RPMI8226 (cell line): Measurements from ENCODE around the gene RHBDF2.

Source experiments
- DNase-seq: peaks from one replicate; pipeline ENCODE4 v3.0.0-alpha.2; 2015

The RHBDF2 gene

DNA sequence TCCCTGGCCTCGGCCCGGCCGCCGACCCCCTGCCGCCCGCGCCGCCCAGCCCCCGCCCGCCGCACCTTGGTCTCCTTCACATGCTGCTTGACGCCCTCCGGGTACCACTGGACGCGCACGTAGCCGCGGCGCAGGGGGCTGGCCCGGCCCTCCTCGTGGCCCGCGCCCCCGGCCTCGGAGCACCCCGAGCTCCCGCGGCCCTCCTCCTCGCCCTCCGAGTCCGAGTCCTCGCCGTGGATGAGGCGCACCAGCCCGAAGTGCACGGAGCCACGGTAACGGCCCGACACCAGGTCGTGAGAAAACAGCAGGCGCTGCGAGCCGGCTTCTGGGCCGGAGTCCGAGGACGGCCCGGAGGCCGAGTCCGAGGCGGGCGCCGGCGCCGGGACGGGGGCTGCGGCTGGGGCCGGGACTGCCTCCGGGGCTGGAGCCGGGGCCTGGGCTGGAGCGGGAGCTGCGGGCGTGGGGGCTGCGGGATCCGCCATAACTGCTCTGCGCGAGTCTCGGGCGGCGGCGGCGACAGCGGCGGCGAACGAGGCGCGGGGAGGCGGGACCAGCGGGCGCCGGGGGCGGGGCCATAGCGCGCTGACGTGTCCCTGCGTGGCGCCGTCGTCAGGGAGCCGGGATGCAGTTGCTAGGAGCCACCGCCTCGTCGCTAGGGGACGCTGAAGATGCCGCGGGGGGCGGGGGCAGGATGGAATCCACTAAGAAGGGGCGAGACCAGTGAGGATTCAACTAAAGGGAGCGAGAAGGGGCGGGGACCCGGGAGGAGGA lies 48.4 kb downstream of the RHBDF2 start, which contains the start of gene UBE2O:
UBE2O (minus strand) TSS at position 493 of the 771 bp plus-strand sequence; CDS start at position 482, 11 bp downstream.
- DNase-seq = peak; percentile 93

GRCh38 chr17:76452127-76452659 lies 49.0 kb downstream of the RHBDF2 start:
- DNase-seq = peak; percentile 28

DNA sequence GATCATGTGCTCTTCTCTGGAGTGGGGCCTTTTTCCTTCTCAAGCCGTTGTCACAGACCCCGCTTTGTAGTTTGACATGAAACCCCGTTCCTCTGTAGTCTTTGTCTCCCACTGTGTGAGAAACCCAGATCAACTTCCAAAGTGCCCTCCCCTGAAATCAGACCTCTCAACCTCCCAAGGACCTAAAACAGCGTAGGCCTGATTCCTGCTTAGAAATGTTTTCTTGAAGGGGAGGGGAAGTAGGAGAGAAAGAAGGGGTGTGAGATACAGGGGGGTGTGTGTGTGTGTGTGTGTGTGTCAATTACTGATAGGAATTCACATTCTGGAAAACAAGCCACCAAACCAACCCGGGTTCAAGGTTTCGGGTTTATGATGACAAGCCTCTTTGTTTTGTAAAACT lies 49.7 kb downstream of the RHBDF2 start:
- no peak for DNase-seq

DNA sequence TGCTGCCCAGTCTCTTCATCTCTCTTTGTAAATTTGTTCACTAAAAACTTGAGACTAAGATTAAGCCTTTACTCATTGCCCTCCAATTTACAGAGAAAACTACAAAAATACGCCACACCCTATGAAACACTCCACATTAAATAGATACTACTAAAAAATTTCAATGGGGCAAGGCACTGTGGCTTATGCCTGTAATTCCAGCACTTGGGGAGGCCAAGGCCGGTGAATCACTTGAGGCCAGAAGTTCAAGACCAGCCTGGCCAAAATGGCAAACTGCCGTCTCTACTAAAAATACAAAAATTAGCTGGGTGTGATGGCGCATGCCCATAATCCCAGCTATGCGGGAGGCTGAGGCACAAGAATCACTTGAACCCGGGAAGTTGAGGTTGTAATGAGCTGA lies 52.1 kb downstream of the RHBDF2 start:
- no peak for DNase-seq

DNA sequence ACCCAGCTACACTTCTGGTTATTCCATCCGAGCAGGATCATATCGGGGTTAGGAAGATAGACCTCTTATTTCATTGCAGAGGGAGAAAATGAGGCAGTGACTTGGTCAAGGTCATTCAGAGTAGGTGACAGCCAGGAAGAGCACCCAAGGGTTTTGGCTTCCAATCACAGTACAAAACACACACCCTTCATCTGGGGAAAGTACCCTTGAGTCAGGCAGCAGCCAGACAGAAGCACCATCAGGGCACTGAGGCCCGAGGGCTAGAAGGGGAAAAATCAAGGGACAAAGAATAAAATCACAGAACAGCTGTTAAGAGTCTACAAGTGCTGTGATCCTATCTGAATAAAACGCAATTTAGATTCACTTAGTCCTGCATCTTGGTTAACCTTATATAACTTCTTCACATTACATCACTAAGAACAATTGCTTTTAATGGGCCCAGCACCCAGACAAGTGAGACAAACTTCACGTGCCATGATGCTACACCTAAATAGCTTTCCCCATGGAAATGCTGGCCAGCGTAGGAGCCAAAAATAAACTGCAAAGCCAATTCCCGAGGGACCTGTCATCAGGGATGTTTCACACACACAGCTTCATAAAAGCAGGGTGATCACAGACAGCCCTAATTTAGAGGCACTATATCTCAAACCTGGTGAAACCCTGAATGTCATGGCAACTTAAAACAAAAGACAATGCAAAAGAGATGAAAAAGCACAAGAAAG lies 53.1 kb downstream of the RHBDF2 start:
- DNase-seq = no peak

- no peak for DNase-seq
Observed at GRCh38 chr17:76446449-76447231, 54.6 kb downstream of the RHBDF2 start.

DNA sequence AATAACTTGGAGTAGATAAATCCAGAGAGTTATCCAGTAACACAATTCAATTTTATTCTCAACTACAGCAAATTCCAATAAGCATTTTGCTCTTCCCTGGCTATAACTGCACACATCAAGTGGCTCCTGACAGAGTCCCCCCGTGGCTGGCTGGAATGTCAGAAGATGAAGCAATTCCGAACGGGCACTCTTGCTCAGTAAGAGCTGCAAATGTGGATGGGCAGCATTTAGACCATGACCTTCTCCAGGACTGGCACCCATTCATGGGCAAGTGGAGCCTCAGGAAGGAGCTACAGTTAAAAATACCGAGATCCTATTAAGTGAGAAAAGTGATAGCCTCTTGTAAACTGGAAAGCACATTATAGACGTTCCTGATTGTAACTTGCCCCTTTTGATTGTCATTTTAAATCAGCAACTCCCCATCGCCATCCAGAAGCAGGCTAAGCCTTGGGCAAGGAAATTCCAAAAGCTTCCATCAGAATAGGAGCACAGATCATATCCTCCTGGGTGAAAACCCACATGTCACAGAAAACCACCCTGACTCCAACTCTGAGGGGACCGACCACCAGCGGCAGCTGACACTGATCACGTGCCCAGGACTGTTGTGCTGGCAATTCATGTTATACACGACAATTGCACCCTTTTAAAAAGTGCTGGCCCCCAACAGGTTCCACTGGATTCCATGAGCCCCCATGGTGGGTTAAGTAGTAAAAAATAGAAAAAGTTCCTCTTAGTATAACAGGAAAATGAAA lies 55.4 kb downstream of the RHBDF2 start:
- DNase-seq = no peak

DNA sequence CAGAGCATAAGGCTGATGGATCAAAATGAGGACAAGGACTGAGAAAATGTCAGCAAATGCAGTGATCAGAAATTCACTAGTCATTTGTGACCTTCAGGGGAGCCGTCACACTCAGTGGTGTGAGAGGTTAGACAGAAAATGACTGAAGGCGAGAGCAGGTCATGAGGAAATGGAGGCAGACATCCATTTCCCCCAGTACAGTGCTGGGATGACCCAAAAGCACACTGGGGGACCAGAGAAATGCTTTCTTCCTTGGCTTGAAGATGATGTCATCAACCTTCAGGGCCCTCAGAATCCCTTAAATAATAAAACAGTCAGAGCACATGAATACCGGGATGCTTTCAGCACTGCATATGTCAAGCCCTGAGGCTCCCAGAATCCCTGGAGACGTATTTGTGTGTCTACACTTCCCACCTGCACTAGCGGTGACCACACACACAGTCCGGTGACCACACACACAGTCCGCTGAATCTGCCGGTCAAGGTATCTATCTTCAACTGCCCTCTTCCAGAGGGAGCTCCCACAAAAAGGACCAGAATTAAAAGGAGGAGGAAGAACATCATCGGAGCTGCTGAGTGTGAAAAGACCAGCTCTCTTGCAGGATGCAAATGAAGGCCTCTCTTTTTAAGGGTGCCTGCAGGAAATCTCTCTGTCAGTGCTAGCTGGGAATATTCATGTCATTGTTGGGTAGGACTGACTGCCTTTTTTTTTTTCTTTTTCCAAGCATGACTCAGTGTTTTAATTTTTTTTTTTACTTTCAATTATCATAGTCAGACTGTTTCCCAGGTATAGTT lies 56.5 kb downstream of the RHBDF2 start:
- no peak for DNase-seq

DNA sequence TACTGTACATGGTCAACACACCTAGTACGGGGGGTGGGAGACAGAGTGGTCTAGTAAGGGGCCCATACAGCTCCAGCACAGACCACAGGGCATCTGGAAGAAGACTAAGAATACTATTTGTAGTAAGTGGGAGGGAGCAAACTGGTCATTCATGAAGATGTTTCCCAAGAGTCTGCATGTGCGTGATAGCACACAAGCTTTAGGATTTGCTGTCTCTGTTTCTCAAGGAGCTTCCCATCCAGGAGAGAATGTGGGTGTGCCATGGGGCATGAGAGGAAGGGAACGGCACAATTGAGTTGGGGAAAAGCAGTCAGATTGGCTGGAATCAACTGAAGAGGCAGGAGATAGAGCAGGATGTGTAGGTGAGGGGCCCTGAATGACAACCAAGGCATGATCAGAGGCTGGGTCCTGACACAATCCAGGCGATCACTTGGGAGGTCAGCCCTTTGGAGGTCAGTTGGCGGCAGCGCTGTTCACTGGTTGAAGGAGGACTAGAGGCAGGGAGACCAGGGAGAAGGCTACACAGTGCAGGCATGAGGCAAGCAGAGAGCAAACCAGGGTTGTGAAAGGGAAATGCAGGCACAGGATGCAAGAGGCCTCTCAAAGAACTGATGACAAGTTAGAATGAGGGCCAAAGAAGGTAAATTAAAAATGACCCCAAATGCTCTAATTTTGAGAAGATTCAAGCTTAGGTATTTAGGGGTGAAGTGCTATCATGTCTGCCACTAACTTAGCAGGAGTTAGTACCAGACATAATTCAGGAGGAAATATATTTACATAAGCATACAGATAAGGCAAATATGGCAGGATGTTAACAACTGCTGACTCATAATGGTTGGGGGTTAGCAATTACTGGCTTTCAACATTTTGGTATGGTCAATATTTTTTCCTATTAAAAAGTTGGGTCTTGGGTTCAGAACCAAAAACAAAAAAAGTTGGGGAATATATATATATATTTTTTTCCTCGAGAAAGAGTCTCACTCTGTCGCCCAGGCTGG lies 58.6 kb downstream of the RHBDF2 start:
- DNase-seq = no peak

GRCh38 chr17:76441686-76442340 lies 59.4 kb downstream of the RHBDF2 start:
- DNase-seq = no peak

- DNase-seq = no peak
Observed at GRCh38 chr17:76440751-76441362, 60.4 kb downstream of the RHBDF2 start.

- no peak for DNase-seq
Observed at GRCh38 chr17:76439314-76439928, 61.8 kb downstream of the RHBDF2 start.

GRCh38 chr17:76438906-76439305 lies 62.3 kb downstream of the RHBDF2 start:
- no peak for DNase-seq

- DNase-seq = no peak
Observed at GRCh38 chr17:76437467-76438402, 63.5 kb downstream of the RHBDF2 start.

GRCh38 chr17:76435751-76436150 lies 65.5 kb downstream of the RHBDF2 start:
- no peak for DNase-seq

GRCh38 chr17:76434870-76435269 lies 66.4 kb downstream of the RHBDF2 start:
- DNase-seq = no peak

DNA sequence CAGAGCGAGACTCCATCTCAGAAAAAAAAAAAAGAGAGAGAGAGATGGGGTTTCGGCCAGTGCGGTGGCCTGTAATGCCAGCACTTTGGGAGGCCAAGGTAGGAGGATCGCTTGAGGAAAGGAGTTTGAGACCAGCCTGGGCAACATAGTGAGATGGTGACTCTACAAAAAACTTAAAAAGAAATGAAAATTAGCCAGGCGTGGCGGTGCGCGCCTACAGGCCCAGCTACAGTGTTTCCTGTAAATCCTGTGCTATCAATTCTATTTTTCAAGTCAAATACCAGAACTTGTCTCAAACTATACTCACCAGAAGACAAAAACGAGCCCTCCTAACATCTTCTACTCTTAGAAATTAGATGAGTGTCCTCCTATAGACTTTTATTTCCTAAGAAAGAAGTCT lies 67.5 kb downstream of the RHBDF2 start:
- no peak for DNase-seq
